Daoy (cell line): Measurements from ENCODE around the gene PMVK. TPM values are rescaled to one million over a fixed set of nuclear protein-coding genes. Genes with fewer than 3 reads are reported as not detected.

Source experiments
- DNase-seq: peaks from one replicate; pipeline ENCODE4 v3.0.0-alpha.2; 2015; ENCODE audit warnings: low read depth
- total RNA-seq: library from RNA; depleted of rRNA; stranded (reverse); fragments of >200 nt; shearing (Covaris generic); gene quantifications from 2 replicates; pipeline ENCODE4 v1.2.3, GENCODE V29; 2014; rRNA removed

PMVK gene
- total RNA-seq, 1 experiment from 2014 or later: 3.8 TPM

GRCh38 chr1:154881820-154882535, 54.5 kb downstream of the PMVK start:
- DNase-seq: no peak

DNA sequence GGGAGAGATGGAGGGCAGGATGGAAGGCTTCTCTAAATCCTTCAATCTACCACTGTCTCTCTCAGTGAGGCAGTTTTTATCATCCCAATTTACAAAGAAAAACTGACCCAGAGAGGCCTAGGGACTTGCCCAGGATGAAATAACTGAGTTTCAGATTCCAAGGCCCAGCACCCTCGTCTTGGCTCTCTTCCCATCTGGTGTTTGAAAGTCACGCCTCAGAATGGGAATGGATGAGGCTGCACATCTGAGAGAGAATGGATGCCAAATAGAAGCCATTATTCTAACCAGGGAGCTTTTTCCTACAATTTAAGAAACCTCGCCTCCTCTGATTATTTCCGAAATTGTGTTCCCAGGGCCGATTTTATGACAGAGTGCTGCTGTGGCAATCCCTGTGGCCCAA, 55.8 kb downstream of the PMVK start:
- no peak for DNase-seq

GRCh38 chr1:154879038-154879421, 57.5 kb downstream of the PMVK start:
- DNase-seq: no peak

DNA sequence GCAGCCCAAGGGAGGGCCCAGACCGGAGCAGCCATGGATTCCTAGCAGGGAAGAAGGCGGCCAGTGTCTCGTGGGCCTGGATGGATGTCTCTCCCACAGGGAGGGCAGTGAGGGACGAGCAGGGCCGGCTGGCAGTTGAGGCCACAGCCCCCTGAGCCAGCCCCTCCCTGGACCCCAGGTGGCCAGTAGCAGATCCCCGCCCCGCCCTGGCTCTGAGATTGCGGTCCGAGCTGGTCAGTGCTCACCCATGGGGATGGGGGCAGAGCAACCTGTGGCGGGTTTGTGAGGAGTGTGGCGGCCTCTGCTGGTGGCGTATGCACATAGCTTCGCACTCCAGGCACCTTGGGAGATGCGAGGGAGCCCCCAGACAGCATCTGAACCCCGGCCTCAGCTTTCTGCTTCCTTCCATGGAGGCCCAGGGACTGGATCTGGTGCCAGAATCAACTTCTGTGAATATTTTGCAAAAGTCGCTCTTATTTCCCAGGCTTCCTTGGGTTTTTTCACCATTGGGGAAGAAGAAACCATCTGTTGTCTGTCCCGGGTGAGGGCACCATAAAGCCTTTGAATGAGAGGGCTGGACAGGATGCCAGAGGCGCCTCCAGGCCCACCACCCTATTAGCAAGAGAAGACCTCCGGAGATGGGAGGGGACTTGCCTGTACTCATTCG, 58.0 kb downstream of the PMVK start:
- peak; percentile 82 for DNase-seq

DNA sequence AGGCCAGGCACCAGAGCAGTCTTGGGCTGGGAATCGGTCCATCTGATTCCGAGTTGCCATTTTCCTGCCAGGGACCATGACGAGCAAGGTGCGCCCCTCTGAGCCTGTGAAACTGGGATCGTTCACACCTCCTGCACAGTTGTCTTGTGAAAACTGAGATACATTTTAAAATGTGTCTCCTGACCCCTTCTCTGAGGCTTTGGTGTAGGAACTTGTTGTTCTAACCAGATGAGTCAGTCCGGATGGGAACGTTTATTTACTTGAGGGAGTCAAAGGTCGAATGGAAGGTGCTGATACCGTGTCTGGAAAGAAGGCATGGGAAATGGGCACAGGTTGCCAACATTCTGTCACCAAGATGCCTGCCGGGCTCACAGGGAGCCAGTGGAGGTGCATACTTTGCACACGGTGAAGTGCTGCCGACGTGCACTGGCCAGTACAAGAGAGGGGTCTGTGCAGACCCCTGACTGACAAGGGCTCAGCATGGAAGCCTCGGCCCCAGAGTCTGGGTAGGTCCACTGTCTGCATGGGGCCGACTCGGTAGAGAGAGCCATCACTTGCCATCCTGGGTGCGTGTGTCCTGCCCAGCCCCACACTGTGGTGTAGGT, 59.0 kb downstream of the PMVK start:
- peak; percentile 62 for DNase-seq

DNA sequence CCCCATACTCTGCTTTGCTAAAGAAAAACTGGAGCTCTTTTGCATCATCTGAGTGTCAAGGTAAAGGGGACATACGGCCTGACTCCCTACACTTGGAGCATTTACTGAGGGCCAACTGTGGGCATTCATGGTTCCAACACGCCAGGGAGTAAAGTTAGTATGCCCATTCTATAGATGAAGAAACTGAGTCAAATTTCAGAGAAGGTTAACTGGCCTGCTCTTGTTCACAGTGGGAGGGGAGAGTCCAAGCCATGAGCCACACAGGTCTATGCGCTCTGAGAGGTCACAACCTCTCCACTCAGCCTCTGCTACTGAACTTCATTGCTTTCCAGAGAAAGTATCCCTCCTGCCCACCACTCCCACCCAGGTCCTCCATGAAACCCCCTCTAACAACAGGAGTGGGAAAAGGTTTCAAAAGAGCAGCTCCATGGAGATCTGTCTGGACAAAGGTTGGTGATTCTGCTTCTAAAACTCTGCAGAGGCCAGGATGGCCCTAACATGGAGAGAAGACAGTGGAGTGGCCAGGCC, 59.6 kb downstream of the PMVK start:
- DNase-seq: no peak

Other genes with a start within 250 kb of the PMVK start
- gene KCNN3, start 66.4 kb downstream of the PMVK start, total RNA-seq: 9.1 and 16.8 TPM in 2 replicates
- gene PBXIP1, start 19.4 kb upstream of the PMVK start, total RNA-seq: 10.5 and 10.9 TPM in 2 replicates
- 21.8 and 24.3 TPM in 2 replicates for gene PYGO2, start 25.1 kb upstream of the PMVK start, total RNA-seq
- 112 and 126 TPM in 2 replicates for gene SHC1, start 34.0 kb upstream of the PMVK start, total RNA-seq
- 362 and 379 TPM in 2 replicates for gene CKS1B, start 38.0 kb upstream of the PMVK start, total RNA-seq
- 48.1 and 51.2 TPM in 2 replicates for gene FLAD1, start 46.6 kb upstream of the PMVK start, total RNA-seq
- not detected in 2 replicates for gene LENEP, start 56.9 kb upstream of the PMVK start, total RNA-seq
- 11.7 and 14.8 TPM in 2 replicates for gene ZBTB7B, start 66.1 kb upstream of the PMVK start, total RNA-seq
- gene DCST2, start 97.1 kb upstream of the PMVK start, total RNA-seq: not detected in 2 replicates
- gene DCST1, start 97.1 kb upstream of the PMVK start, total RNA-seq: not detected in 2 replicates
- gene ADAM15, start 114.6 kb upstream of the PMVK start, total RNA-seq: 44.5 and 46.2 TPM in 2 replicates
- gene EFNA4, start 127.0 kb upstream of the PMVK start, total RNA-seq: 10.6 and 16.7 TPM in 2 replicates
- gene EFNA3, start 142.1 kb upstream of the PMVK start, total RNA-seq: 1.1 and 2.4 TPM in 2 replicates
- gene EFNA1, start 191.2 kb upstream of the PMVK start, total RNA-seq: 24.6 and 34.5 TPM in 2 replicates
- 14.9 and 28.7 TPM in 2 replicates for gene SLC50A1, start 199.1 kb upstream of the PMVK start, total RNA-seq
- 5.0 and 66.4 TPM in 2 replicates for gene DPM3, start 203.8 kb upstream of the PMVK start, total RNA-seq
- 123 and 131 TPM in 2 replicates for gene KRTCAP2, start 236.6 kb upstream of the PMVK start, total RNA-seq
- 0.63 and 1.9 TPM in 2 replicates for gene TRIM46, start 237.1 kb upstream of the PMVK start, total RNA-seq